HG02885 (cell line): ENCODE data around the gene MYBPC3.
A peak's percentile ranks its signal among the peaks of the same experiment; 100 is the strongest.
"Not testable (repeated sequence)": the region's sequence is repeated elsewhere in the genome, so short reads cannot be mapped to it uniquely, and the experiment has no call there.

Experiments used
- ATAC-seq: cut with Tn5 transposase; IDR thresholded peaks from one replicate; pipeline ENCODE4 v1.9.1; 2021; ENCODE audit warnings: mild to moderate bottlenecking; ENCODE audit not compliant: unreplicated experiment, poor library complexity

The MYBPC3 gene

DNA sequence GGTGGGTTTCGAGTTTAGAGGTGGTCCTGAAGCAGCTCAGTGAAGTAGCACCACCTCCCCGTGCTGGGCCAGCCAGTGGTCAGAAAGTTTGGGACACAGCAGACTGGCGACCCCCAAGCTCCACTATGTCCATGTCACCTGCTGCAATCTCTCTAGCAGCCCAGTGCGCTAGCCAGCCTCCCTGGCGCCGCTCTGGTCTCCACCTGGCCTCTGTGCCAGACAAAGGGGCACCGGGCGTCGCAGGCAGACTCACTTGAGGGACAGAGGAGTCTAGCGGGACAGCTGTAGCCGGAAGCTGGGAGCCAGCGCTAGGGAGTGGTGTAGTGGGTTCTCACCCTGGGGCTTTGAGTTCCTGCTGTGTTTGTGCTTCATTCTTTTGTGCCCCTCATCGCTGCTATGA lies 25.5 kb downstream of the MYBPC3 start:
- no peak for ATAC-seq

DNA sequence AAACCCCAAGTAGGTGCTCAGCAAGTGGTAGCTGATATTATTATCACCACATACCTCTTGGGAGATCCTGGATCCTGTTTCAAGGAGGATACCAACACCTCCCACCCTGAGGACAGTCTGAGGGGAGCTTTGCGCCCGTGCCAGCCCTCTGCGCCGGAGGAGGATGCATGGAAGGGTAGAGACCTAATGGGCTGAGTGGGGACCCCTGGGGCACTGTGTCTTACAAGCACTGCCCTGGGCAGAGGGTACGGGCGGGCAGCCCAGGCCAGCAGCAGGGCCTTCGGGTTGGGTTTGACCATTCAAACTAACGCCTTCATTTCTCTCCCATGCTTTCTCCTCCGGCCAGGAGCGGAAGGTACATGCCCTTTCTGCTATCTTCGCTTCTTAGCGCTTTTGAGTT lies 26.3 kb downstream of the MYBPC3 start:
- ATAC-seq = no peak

DNA sequence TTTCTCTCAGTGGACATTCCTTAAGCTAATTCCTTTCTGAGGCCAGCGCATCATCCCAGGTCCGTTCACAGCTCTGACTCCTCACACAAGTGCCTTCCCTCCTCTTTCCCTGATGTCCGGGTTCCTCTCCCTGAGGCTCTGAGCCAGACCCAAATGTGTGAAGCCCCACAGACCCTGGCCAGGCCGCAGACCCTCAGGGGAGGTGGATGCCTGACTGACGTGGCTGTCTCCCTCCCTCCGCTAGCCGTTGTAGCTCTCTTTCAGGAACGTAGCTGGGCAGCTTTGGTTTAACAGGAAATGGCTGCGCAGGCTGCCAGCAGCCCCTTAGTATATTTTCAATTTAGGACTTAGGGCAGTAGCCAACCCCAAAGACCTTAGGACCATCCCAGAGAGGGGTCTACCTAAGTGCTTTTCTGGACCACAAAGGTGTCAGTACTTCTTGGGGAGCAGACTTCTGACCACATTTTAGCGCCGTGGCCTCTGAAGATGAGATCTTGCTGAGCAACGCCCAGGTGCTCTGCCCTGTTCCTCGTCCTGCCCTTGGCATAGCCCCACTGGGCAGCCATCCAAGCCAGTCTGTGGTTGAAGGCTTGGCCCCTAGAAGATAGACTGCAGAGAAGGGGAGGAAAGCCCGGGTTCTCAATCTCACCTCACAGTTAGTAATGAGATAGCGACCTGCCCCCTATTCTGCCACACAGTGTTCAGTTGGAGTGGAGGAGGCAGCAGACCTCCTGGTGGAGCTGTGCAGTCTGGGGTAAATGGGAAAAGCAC lies 27.0 kb downstream of the MYBPC3 start:
- no peak for ATAC-seq

DNA sequence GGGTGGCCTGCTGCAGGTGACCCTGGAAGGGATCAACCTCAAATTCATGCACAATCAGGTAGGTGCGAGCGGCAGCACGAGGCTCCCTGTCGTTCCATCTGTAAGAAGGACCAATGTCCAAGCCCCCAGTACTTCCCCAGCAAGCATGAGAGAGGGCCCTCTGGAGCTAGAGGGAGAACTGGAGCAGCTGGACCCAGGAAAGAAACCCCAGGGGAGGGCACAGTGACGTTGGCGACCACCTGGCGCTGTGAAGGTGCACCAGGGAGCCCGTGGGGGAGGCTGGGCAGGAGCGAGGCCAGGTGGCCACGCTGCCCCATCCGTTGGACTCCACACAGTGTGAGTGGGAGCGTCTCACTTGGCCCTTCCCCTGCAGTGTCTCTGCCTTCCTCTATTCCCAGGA lies 28.0 kb downstream of the MYBPC3 start:
- no peak for ATAC-seq

DNA sequence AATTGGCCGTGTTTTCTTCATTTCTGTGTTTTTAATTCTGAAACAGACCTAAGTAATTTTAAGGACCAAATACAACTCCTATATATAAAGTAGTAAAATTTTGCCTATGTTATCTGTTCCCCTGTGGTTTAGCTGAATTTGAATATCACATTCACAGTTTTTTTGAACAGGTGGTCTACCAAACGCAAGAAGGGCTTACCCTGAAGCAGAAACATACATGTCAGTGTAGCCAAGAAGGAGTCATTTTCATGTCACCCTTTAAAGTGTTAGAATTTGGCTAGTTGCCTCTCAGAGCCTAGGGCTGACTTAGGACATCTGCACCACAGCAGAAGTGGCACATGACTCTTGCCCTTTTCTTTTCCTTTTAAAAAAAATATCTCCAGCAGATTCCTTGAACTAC lies 34.3 kb downstream of the MYBPC3 start:
- no peak for ATAC-seq

DNA sequence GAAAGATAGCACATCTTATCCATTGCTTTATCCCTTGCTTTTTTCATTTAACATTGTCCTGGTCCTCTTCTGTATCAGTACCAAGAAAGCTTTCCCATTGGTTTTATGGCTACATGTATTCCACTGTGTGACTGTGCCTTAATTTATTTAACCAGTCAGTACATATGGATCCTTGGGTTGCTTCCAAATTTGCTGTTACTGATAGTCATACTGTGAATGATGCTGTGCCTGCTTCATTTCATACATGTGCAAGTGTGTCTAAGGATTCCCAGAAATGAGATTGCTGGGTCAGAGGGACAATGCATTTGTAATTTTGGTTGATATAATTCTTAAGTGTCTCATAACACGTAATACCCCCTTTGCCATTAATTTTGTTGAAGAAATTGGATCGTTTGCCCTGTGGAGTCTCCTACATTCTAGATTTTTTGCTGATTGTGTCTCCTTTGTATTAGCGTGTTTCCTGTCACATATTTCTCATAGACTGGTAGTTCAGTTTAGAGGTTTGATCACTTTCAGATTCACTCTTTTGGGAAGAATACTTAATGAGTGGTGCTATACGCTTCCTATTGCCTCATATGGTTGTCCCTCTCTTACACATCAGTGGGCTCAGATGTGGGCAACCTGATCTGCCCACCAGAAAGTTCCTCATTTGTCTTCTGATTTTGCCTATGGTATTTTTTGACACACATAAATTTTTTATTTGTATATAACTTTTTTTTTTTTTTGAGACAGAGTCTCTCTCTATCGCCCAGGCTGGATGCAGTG lies 35.3 kb downstream of the MYBPC3 start:
- peak; percentile 85 for ATAC-seq

DNA sequence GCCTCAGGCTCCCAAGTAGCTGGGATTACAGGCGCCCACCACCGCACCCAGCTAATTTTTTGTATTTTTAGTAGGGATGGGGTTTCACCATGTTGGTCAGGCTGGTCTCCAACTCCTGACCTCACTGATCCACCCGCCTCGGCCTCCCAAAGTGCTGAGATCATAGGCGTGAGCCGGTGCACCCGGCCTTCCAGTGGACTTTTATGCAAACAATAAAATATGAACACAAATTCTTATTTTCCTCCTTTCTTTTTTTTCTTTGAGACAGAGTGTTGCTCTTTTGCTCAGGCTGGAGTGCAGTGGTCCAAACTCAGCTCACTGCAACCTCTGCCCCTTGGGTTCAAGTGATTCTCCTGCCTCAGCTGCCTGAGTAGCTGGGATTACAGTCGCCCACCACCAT lies 36.0 kb downstream of the MYBPC3 start:
- ATAC-seq = not testable (repeated sequence)

DNA sequence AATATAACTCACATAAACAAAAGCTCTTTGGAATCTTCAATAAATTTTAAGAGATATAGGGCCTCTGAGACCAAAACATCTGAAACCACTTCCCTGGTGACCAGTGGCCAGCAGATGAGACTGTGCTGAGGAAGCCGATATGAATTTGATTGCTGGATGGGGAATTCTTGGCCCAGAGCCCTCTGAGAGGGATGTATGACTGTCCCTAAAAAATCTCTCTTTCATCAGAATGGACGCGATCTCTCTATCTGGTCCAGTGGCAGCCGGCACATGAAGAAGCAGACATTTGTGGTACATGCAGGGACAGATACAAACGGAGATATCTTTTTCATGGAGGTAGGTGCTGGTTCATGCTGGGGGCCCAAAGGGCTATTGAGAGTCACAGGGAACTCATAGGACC lies 37.5 kb downstream of the MYBPC3 start:
- no peak for ATAC-seq

DNA sequence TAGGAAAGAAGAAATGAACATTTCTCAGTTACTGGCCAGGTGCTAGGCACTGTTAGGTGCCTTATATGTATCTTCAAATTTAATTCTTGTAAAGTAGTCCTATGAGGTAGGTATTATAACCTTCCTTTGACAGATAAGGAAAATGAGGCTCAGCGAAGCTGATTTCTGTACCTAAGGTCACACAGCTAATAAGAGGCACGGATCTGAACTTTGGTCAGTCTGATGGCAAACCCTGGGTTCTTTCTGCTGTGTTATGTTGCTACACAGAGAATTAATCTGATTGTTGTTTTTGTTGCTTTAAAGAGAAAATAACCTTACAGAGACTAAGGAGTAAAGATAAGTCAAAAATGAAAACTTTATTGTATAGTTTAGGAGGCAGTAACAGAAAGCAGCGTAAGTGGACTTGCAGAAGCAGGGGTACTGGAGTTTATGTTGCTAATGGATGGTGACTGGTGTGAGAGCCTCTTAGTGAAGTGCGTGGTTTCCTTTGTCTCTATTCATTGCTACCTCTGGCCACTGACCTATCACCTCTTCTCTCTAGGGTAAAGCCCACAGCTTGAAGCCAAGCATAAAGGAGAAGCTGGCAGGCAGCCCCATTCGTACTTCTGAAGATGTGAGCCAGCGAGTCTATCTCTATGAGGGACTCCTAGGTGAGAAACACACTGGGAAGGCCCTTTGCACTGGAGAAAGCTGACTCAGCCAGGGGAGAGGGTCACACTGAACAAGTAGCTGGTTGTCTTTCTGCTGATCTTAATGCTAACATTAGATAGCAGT lies 44.3 kb downstream of the MYBPC3 start:
- ATAC-seq = no peak

DNA sequence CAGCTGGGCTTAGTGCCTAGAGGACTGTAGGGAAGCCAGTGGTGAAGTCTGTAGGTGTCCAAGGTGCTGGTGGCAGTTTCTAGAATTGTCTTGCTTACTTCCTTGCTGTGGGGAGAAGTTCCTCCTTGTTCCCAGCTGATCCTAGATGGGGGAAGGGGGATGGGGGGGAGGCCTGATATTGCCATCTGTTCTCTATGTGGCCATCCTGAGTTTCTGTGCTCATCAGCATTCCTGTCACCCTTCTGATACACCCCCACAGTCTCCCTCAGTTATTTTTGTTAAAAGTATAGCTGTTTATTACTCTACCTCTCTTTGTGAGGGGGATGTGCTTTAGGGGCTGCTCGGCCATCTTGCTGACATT lies 46.0 kb downstream of the MYBPC3 start:
- ATAC-seq = no peak

DNA sequence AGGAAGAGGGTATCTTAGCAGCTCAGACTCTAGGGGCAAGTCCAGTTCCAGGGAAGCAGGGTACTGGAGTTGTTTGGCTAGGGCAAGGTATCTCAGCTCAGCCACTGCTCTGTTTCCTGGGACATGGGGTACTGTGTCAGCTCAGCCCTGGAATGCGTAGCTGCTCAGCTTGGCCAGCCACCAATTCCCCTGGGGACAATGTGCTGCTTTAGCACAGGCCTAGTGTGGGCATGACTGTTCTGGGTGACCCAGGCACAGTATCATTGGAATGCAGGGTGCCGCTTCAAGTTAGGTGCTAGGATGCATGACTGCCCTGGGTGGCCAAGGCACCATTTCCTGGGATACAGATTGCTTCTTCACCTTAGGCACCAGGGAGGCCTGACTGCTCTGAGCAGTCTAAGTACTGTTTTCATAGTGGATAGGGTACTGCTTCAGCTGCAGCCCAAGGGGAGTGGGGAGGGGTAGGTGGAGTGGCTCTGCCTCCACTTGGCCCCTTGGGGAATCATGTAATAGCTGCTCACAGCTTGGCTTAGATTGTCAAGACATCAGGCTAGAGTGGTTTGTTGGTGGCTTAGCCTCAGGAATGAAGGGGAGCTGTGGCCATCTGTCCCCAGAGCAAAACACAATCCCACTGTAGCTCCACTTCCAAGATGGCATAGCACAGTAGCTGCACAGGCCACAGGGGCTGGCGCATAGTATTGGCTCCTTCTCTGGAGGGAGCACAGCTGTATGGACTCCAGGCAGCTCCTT lies 46.6 kb downstream of the MYBPC3 start:
- ATAC-seq = no peak

DNA sequence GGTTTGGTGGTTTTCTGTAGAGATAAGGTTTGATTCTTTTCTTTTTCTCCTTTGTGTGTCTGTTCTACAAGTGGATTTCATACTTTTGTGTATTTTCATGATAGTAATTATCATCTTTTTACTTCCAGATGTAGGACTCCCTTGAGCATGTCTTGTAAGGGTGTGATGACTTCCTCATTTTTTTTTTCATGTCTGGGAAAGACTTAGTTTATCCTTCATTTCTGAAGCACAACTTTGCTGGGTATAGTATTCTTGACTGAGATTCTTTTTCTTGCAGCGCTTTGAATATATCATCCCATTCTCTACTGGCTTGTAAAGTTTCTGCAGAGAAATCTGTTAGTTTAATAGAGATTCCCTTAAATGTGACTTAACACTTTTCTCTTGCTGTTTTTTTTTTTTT lies 49.6 kb downstream of the MYBPC3 start:
- no peak for ATAC-seq

DNA sequence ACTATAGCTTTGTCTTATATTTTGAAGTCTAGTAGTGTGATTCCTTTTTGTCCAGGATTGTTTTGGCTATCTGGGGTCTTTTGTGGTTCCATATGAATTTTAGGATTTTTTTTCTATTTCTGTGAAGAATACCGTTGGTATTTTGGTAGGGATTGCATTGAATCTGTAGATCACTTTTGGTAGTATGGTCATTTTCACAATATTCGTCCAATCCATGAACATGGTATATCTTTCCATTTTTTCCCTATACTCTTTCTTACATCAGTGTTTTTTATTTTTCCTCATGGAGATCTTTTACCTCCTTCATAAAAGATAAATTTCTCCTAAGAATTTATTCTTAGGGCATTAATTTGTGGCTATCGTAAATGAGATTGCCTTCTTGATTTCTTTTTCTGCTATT lies 53.4 kb downstream of the MYBPC3 start:
- ATAC-seq = no peak

DNA sequence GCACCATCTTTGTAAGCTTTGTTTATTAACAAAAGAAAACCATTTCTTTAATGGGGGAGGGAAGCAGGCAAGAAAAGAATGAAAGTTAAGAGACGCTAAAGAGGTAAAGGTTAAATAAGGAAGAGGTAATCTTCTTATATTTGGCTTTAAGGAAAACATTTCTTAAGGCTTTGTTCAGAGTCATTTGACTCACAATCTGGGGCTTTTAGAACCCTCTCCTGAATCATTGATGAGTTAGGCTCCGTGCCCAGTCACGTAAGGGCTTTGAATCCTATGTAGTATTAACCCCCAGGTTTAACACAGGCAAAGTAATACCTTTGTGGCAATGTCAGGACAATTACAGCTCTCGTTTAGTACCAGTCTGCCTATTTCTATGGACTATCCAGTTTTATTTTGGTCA lies 56.5 kb downstream of the MYBPC3 start:
- no peak for ATAC-seq

DNA sequence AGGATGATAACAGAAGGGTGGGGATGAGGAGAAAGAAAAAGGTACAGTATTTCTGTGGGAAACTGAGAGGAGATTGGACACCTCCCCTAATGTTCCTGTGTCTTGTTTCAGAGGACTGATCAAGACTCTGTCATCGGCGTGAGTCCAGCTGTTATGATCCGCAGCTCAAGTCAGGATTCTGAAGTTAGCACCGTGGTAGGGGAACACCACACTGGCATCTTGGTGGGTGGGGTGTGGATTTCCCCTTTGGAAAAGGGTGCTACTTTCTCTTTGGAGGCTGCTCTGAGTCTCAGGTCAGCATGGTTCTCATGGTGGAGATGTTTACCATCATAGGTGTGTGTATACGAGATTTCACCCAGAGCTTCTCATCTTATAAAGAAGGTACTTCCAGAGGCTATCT lies 57.1 kb downstream of the MYBPC3 start:
- ATAC-seq = no peak

DNA sequence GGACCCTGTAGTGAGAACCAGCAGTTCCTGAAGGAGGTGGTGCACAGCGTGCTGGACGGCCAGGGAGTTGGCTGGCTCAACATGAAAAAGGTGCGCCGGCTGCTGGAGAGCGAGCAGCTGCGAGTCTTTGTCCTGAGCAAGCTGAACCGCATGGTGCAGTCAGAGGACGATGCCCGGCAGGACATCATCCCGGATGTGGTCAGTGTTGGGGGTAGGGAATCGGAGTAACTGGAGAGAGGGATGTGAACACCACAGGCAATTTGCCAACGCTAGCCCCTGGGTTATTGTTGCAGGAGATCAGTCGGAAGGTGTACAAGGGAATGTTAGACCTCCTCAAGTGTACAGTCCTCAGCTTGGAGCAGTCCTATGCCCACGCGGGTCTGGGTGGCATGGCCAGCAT lies 62.6 kb downstream of the MYBPC3 start:
- ATAC-seq = no peak

DNA sequence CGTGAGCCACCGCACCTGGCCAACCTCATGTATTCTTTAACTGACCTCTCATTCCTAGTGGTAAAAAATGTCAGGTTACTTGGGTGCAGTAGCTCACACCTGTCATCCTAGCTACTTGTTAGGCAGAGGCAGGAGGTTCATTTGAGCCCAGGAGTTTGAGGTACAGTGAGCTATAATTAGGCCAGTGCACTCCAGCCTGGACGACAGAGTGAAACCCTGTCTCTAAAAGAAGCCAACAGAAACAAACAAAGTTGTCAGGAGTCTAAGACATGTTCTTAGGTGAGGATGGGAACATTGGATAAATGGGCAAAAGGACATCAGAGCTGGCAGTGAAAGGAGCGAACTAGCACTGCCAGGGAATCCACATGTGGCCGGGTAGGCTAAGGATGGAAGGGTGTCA lies 64.4 kb downstream of the MYBPC3 start:
- no peak for ATAC-seq

DNA sequence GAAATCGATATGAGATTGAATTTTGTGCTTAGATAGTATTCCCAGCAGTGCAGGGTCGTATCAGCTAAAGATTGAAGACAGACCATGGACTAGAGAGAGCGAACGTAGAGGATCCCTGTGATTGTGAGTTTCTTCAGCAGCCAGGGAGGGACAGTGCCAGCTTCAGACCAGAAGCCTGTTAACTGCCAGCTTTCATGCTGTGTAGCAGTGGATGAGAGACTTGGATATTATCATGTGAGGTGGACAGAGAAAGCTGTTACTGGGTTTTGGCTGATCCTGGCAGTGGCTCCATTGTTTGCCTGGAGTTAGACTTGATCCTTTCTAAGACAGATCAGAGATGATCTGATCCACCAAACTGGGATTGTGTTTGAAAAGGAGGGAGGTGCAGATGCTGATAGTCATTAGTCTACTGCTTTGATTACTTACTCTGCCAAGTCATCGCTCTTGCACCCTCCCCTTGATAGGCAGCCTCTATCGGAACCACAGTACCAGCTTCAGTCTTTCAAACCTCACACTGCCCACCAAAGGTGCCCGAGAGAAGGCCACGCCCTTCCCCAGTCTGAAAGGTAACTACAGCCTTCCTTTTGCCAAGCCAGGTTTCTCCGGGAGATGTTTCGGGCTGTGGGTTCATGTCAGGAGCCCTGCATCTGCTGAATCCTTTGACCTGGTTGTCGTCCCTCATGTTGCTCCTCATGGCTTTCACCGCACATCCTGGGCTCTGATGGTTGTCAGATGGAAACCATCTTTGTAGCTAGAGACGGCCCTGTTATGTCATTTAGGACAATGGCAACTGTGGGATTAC lies 66.3 kb downstream of the MYBPC3 start:
- no peak for ATAC-seq

DNA sequence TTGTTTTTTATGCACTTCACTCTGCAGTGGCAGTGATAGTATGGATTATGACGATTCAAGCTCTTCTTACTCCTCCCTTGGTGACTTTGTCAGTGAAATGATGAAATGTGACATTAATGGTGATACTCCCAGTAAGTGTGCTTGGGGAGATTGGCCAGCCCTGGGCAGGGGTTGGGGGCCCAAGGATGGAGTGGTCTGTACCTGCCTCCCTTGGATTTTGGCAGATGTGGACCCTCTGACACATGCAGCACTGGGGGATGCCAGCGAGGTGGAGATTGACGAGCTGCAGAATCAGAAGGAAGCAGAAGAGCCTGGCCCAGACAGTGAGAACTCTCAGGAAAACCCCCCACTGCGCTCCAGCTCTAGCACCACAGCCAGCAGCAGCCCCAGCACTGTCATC lies 68.4 kb downstream of the MYBPC3 start:
- no peak for ATAC-seq

DNA sequence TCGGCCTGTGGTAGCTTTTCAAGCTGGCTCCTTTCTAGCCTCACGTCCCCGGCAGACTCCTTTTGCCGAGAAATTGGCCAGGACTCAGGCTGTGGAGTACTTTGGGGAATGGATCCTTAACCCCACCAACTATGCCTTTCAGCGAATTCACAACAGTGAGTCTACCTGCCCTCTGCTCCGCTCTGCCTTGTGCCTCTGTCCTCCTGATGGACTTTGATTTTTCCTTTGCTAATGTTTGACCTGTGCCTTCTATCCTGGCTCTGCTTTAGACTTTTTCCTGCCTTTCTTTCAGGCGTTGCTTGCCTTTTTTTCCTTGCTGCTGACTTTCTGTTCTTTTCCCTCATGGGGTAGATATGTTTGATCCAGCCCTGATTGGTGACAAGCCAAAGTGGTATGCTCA lies 70.0 kb downstream of the MYBPC3 start:
- ATAC-seq = no peak
